ENCODE measurements around the gene TNXB. TPM values are rescaled to one million over a fixed set of nuclear protein-coding genes. Genes with fewer than 3 reads are reported as not detected.

Gene TNXB
- total RNA-seq, 2 donors from 2014 or later: 194 to 210 TPM

DNA sequence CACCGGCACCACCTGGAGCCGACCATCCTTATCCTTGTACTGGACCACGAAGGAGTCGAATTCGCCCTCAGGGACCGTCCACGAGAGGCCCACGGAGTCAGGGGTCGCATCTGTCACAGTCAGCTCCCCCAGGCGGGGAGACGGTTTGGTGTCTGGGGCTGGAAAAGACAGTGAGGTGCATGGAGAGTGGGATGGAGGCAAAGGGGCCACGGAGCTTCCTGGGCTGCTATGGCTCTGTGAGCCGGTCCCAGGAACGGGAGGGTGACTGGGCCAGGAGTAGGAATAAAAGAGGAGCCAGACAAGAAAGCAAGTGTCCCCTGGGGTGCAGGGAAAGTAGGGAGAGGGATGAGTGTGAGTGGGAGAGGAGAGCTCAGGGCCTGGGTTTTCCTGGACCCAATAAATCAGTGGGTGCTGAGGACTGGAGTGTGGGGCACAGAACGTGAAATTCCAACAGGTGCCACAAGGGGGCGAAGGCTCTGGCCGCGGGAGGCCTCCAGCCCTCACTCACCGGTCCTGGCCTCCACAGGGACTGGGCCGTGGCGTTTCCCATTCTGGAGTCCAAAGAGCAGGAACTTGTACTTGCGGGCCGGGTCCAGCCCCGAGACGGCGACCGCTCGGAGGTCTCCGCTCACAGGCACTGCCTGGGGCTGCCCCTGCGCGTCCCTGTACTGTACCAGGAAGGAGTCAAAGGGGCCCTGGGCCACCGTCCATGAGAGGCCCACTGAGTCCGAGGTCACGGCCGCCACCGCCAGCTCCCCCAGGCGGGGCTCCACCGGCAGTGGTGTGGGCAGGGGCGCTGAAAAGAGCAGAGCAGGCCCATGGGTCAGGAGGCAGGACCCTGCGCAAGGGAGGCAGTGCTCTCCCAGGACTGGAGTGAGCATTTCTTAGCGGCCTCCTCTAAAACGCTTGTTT, 61.0 kb downstream of the TNXB start:
- no peaks in the 10 kb centered on the region for H3K27me3 ChIP-seq (replicated peaks; ENCODE audit: insufficient read depth)
- peak overlapping the region in 1 of 2 donors; percentile 44 for H3K27ac ChIP-seq
- peak; percentile 51 for ATAC-seq (ENCODE audit: insufficient number of reproducible peaks, low FRiP score, low read depth)
- peaks cover 7 to 15% of the 10 kb centered on the region in 2 donors for H3K4me1 ChIP-seq (ENCODE audit: control insufficient read depth in 1 of 2, low read depth in 2 of 2)
- H3K4me3 ChIP-seq: no peak overlapping the region
- TF ChIP-seq, protein P1, sequence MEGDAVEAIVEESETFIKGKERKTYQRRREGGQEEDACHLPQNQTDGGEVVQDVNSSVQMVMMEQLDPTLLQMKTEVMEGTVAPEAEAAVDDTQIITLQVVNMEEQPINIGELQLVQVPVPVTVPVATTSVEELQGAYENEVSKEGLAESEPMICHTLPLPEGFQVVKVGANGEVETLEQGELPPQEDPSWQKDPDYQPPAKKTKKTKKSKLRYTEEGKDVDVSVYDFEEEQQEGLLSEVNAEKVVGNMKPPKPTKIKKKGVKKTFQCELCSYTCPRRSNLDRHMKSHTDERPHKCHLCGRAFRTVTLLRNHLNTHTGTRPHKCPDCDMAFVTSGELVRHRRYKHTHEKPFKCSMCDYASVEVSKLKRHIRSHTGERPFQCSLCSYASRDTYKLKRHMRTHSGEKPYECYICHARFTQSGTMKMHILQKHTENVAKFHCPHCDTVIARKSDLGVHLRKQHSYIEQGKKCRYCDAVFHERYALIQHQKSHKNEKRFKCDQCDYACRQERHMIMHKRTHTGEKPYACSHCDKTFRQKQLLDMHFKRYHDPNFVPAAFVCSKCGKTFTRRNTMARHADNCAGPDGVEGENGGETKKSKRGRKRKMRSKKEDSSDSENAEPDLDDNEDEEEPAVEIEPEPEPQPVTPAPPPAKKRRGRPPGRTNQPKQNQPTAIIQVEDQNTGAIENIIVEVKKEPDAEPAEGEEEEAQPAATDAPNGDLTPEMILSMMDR (IDR thresholded peaks at IDR 0.05): peak; percentile 96
- no peak for DNase-seq (ENCODE audit: low spot score)
- H3K36me3 ChIP-seq: peaks cover 3% of the 10 kb centered on the region
- no peaks in the 10 kb centered on the region for H3K9me3 ChIP-seq

DNA sequence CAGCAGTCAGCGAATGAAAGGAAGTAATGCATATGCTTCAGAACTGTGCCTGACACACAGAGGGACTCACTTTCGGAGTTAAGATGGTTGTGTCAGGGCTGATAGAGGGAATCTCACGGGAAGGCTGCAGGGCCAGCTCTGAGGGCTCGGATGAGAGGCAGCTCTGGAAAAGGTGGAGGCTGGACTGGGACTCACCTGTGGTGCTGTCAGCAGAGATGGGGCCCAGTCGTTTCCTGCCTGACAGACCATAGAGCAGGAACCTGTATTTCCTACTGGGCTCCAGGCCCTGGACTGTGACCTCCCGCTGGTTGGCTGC, 61.6 kb downstream of the TNXB start:
- TF ChIP-seq, protein P1 (IDR thresholded peaks at IDR 0.05): no peak
- Histone ChIP-seq H3K4me1 (ENCODE audit: control insufficient read depth in 1 of 2, low read depth in 2 of 2) (peaks cover 7 to 15% of the 10 kb centered on the region in 2 donors), H3K4me3 (no peak overlapping the region), H3K36me3 (peaks cover 3% of the 10 kb centered on the region), H3K27me3 (replicated peaks; ENCODE audit: insufficient read depth) (no peaks in the 10 kb centered on the region), H3K9me3 (no peaks in the 10 kb centered on the region), H3K27ac (peak overlapping the region in 1 of 2 donors; percentile 44)
- ATAC-seq (ENCODE audit: insufficient number of reproducible peaks, low FRiP score, low read depth): no peak
- no peak for DNase-seq (ENCODE audit: low spot score)

DNA sequence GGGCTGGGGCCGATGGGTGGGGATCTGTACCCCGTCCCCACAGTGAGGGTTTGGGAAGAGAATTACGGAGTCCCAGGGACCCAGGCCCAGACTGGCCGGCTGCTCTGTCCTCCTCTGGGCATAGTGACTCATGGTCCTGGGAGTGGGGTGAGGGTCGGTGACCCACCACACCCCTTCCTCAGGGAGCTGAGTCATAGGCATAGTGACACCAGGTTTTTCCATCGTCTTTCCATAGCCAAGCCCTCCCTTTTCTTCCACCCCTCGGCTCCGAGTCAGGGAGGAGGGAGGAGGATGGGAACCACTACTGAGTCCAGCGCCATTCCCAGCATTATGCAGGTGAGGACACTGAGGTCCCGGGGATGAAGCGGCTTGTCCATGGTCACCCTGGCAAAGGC, 62.1 kb downstream of the TNXB start:
- H3K27ac ChIP-seq: peak overlapping the region in 1 of 2 donors; percentile 44
- H3K4me1 ChIP-seq (ENCODE audit: control insufficient read depth in 1 of 2, low read depth in 2 of 2): peaks cover 7 to 15% of the 10 kb centered on the region in 2 donors
- H3K27me3 ChIP-seq (replicated peaks; ENCODE audit: insufficient read depth): no peaks in the 10 kb centered on the region
- no peak for DNase-seq (ENCODE audit: low spot score)
- TF ChIP-seq, protein P1 (IDR thresholded peaks at IDR 0.05): no peak
- no peak overlapping the region for H3K4me3 ChIP-seq
- no peak for ATAC-seq (ENCODE audit: insufficient number of reproducible peaks, low FRiP score, low read depth)
- H3K36me3 ChIP-seq: peaks cover 3% of the 10 kb centered on the region
- no peaks in the 10 kb centered on the region for H3K9me3 ChIP-seq

DNA sequence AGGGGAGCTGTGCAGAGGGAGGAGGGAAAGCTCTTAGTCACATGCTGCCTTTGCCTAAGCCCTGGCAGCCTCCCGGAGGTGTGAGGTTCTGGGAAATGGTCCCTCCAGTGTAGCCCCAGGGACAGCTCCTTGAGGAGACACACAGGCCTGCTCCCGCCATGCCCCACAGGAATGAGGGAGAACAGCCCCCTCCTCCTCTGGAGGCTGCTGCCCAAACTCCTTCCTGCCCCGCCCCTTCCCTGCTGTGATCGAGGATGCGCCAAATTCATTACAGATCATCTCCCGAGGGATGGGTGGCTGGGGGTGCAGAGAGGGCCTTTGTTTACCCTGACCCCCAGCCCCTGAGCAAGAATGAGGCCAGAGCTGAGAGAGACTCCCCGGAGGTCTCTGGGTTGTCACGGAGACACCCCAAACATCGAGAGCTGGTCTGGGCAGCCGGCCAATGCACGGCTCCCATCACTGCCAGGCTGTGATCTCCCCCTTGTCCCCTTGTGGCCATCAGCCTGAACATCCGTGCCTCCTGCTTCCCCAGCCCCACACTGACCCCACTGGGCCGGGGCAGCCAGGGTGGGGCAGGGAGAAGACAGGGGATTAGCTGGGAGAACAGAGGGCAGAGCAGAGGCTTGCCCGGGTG, 62.6 kb downstream of the TNXB start:
- Histone ChIP-seq H3K4me3 (no peak overlapping the region), H3K27me3 (replicated peaks; ENCODE audit: insufficient read depth) (no peaks in the 10 kb centered on the region)

More for the DNA sequence above, 62.6 kb downstream of the TNXB start:
- H3K4me1 ChIP-seq (ENCODE audit: control insufficient read depth in 1 of 2, low read depth in 2 of 2): peaks cover 7 to 15% of the 10 kb centered on the region in 2 donors
- TF ChIP-seq, protein P1 (IDR thresholded peaks at IDR 0.05): no peak
- H3K9me3 ChIP-seq: no peaks in the 10 kb centered on the region
- peak overlapping the region in 1 of 2 donors; percentile 44 for H3K27ac ChIP-seq
- no peak for ATAC-seq (ENCODE audit: insufficient number of reproducible peaks, low FRiP score, low read depth)
- no peak for DNase-seq (ENCODE audit: low spot score)
- H3K36me3 ChIP-seq: peaks cover 3% of the 10 kb centered on the region

Data from thoracic aorta (tissue), 2 donors.